T-cell (primary cell): ENCODE data around the gene FBXL15. TPM values are rescaled to one million over a fixed set of nuclear protein-coding genes. Genes with fewer than 3 reads are reported as not detected.
A peak's percentile ranks its signal among the peaks of the same experiment; 100 is the strongest.

ENCODE experiments used
- ATAC-seq, 4 experiments: fragments of 200-7000 bp in 3 of 4; fragments of 150-1000 bp in 1 of 4; cut with Tn5 transposase; replicated peaks in 1 of 4; 1 replicate in 3 of 4; 2 replicates in 1 of 4; pipeline ENCODE4 v1.10.0; 2021; ENCODE audit warnings: moderate library complexity in 3 of 4, mild to moderate bottlenecking in 2 of 4, moderate number of reproducible peaks in 1 of 4
- CTCF ChIA-PET, 2 donors: fragments of 300-600 bp; sonication (Branson Sonifier 250); formaldehyde crosslinking; loops; one replicate each; lab custom pipeline; 2022; ENCODE audit warnings: antibody characterized with exemption in 2 of 2; lab: Charles Lee
- POLR2A ChIA-PET, 2 donors: fragments of 300-600 bp; sonication (Branson Sonifier 250); formaldehyde crosslinking; loops; one replicate each; lab custom pipeline; 2022; ENCODE audit warnings: antibody characterized with exemption in 2 of 2; lab: Charles Lee
- DNase-seq, 35 experiments: peaks; one replicate each; pipeline versions ENCODE4 v3.0.0 to v3.0.0-alpha.2; 2013 to 2023
- H3K27ac ChIP-seq: one replicate; pipeline ENCODE4 v1.5.1; 2013; ENCODE audit warnings: low read length
- H3K27me3 ChIP-seq, 2 experiments: replicated peaks in 1 of 2; 1 replicate in 1 of 2; 2 replicates in 1 of 2; pipeline versions ENCODE4 v1.6.1 to v1.7.0; 2013; ENCODE audit warnings: low read length in 1 of 2, mixed read lengths in 1 of 2; ENCODE audit not compliant: control insufficient read depth in 2 of 2, insufficient read depth in 2 of 2; ENCODE audit errors: extremely low read depth in 1 of 2
- H3K36me3 ChIP-seq, 2 donors: 1 replicate in 1 of 2; 2 replicates in 1 of 2; pipeline versions ENCODE4 v1.6.1 to v1.7.0; 2013; ENCODE audit warnings: low read length in 1 of 2; ENCODE audit not compliant: control insufficient read depth in 2 of 2, insufficient read depth in 1 of 2; ENCODE audit errors: extremely low read depth in 1 of 2
- H3K4me1 ChIP-seq, 2 experiments: 1 replicate in 1 of 2; 2 replicates in 1 of 2; pipeline versions ENCODE4 v1.6.1 to v1.7.0; 2013; ENCODE audit warnings: low read length in 2 of 2, mixed read lengths in 1 of 2; ENCODE audit not compliant: insufficient read depth in 2 of 2, control insufficient read depth in 1 of 2; ENCODE audit errors: extremely low read depth in 1 of 2
- H3K4me3 ChIP-seq, 2 donors: 1 replicate in 1 of 2; 2 replicates in 1 of 2; pipeline versions ENCODE4 v1.5.1 to v1.7.0; 2013; ENCODE audit warnings: mild to moderate bottlenecking in 2 of 2, low read length in 1 of 2, moderate library complexity in 1 of 2; ENCODE audit not compliant: control insufficient read depth in 1 of 2; ENCODE audit errors: extremely low read depth in 1 of 2
- H3K9me3 ChIP-seq: 2 replicates; pipeline ENCODE4 v1.7.0; 2013
- H3K27ac Mint-ChIP-seq, 2 donors: one replicate each; pipeline ENCODE4 v1.8.0; 2020 to 2021; ENCODE audit warnings: mild to moderate bottlenecking in 2 of 2, mixed read lengths in 2 of 2
- H3K27me3 Mint-ChIP-seq, 2 donors: one replicate each; pipeline ENCODE4 v1.8.0; 2021 to 2022; ENCODE audit warnings: mixed read lengths in 2 of 2
- H3K36me3 Mint-ChIP-seq: one replicate; pipeline ENCODE4 v1.8.0; 2021; ENCODE audit warnings: mixed read lengths
- H3K4me1 Mint-ChIP-seq, 3 donors: one replicate each; pipeline ENCODE4 v1.8.0; 2020 to 2022; ENCODE audit warnings: mixed read lengths in 3 of 3, mild to moderate bottlenecking in 1 of 3
- H3K4me3 Mint-ChIP-seq, 3 donors: one replicate each; pipeline ENCODE4 v1.8.0; 2020 to 2022; ENCODE audit warnings: mild to moderate bottlenecking in 3 of 3, mixed read lengths in 3 of 3, moderate library complexity in 3 of 3
- H3K9me3 Mint-ChIP-seq, 3 donors: one replicate each; pipeline ENCODE4 v1.8.0; 2020 to 2022; ENCODE audit warnings: mixed read lengths in 3 of 3
- WGBS: methylation state at CpG from one replicate; pipeline ENCODE4 v1.1.5; 2013; ENCODE audit warnings: missing lambda C conversion rate; ENCODE audit not compliant: insufficient coverage; 5-methylcytosine and 5-hydroxymethylcytosine counted together
- total RNA-seq, 35 experiments: library from RNA in 6 of 35; stranded (reverse) in 6 of 35; fragments of 120-200 nt in 1 of 35; gene quantifications; one replicate each; pipeline versions ENCODE4 v1.2.1 to v1.2.4 and lab custom pipeline; 2013 to 2026

FBXL15 gene
- total RNA-seq, 5 donors from 2014 or later (not counting 1 experiment from before 2014, with no cell fraction given): 13.3 to 30.4 (median 23.7) TPM

GRCh38 chr10:102437515-102437914, 16.9 kb downstream of the FBXL15 start:
- no peaks in the 10 kb centered on the region for H3K9me3 ChIP-seq
- ATAC-seq (no peak), DNase-seq (no peak)
- peak overlapping the region; percentile 11 to 95 for H3K27ac Mint-ChIP-seq
- H3K9me3 Mint-ChIP-seq: no peaks in the 10 kb centered on the region
- peaks cover 3% of the 10 kb centered on the region for H3K36me3 Mint-ChIP-seq
- H3K4me1 ChIP-seq: peaks cover 36 to 58% of the 10 kb centered on the region in 2 experiments
- no peak overlapping the region for H3K27ac ChIP-seq
- 92% methylated on average over 2 of the region's 3 CpGs for WGBS
- H3K4me3 Mint-ChIP-seq: peak overlapping the region in 2 of 3 donors; percentile 52 to 92
- peaks cover 0 to 3% of the 10 kb centered on the region in 2 donors for H3K36me3 ChIP-seq
- no peaks in the 10 kb centered on the region for H3K27me3 Mint-ChIP-seq
- CTCF ChIA-PET: interaction anchor here in 1 of 2 donors (0.6 kb wide), 1 partner anchor 117 kb away, joined by 3 read pairs; no protein-coding TSS in a partner anchor
- POLR2A ChIA-PET: interaction anchor here in 1 of 2 donors (0.7 kb wide), 1 partner anchor 292 kb away, joined by 4 read pairs; no protein-coding TSS in a partner anchor
- H3K4me3 ChIP-seq: peak overlapping the region in 1 of 2 donors; percentile 51
- peaks cover 0 to 4% of the 10 kb centered on the region in 2 experiments for H3K27me3 ChIP-seq
- peaks cover 44 to 60% (median 52%) of the 10 kb centered on the region in 3 donors for H3K4me1 Mint-ChIP-seq

- Histone ChIP-seq H3K27ac (no peak overlapping the region), H3K4me3 (no peak overlapping the region), H3K9me3 (no peaks in the 10 kb centered on the region), H3K4me1 (peaks cover 32 to 49% of the 10 kb centered on the region in 2 experiments), H3K27me3 (peaks cover 0 to 4% of the 10 kb centered on the region in 2 experiments), H3K36me3 (peaks cover 0 to 3% of the 10 kb centered on the region in 2 donors)
- CTCF ChIA-PET: no interaction called here
- Mint-ChIP-seq H3K27me3 (no peaks in the 10 kb centered on the region), H3K36me3 (peaks cover 3% of the 10 kb centered on the region), H3K9me3 (no peaks in the 10 kb centered on the region), H3K4me1 (peaks cover 39 to 51% (median 45%) of the 10 kb centered on the region in 3 donors), H3K4me3 (no peak overlapping the region), H3K27ac (no peak overlapping the region)
- ATAC-seq (no peak), DNase-seq (no peak)
- POLR2A ChIA-PET: interaction anchor here in 1 of 2 donors (0.5 to 0.7 kb wide), 2 partner anchors 52 to 292 kb away, joined by 3 to 4 read pairs; no protein-coding TSS in a partner anchor
- WGBS: no CpG with 5 or more reads among the region's 1 CpG
These were observed 17.7 kb downstream of the FBXL15 start for GRCh38 chr10:102438374-102438773.

DNA sequence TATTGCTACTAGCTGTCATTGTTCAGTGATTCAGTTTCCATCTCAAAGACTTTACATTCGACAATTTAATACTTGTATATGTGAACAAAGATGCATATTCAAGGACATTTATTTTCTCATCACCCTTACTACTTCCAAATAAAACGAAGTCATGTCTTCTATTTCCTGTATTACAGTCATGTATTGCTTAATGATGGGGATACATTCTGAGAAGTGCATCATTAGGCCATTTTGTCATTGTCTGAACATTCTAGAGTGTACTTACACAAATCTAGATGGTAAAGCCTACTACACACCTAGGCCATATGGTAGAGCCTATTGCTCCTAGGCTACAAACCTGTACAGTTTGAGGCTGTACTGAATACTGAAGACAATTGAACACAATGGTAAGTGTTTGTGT, 24.2 kb downstream of the FBXL15 start:
- Histone ChIP-seq H3K9me3 (no peaks in the 10 kb centered on the region), H3K36me3 (no peaks in the 10 kb centered on the region), H3K4me3 (no peak overlapping the region), H3K27me3 (no peaks in the 10 kb centered on the region), H3K4me1 (peaks cover 4 to 8% of the 10 kb centered on the region in 2 experiments), H3K27ac (no peak overlapping the region)
- ATAC-seq (no peak), DNase-seq (no peak)
- POLR2A ChIA-PET: interaction anchor here in 1 of 2 donors (0.7 kb wide), 1 partner anchor 44 kb away, joined by 3 read pairs; no protein-coding TSS in a partner anchor
- H3K27me3 Mint-ChIP-seq: no peaks in the 10 kb centered on the region
- H3K27ac Mint-ChIP-seq: no peak overlapping the region
- no peak overlapping the region for H3K4me3 Mint-ChIP-seq
- no peaks in the 10 kb centered on the region for H3K9me3 Mint-ChIP-seq
- CTCF ChIA-PET: interaction anchor here in 1 of 2 donors (0.6 kb wide), 1 partner anchor 184 kb away, joined by 3 read pairs; no protein-coding TSS in a partner anchor
- peaks cover 8 to 10% (median 9%) of the 10 kb centered on the region in 3 donors for H3K4me1 Mint-ChIP-seq
- WGBS: no CpG with 5 or more reads among the region's 2 CpGs
- H3K36me3 Mint-ChIP-seq: no peaks in the 10 kb centered on the region

- Histone ChIP-seq H3K4me1 (peaks cover 6 to 30% of the 10 kb centered on the region in 2 experiments), H3K9me3 (no peaks in the 10 kb centered on the region), H3K36me3 (peaks cover 0 to 7% of the 10 kb centered on the region in 2 donors), H3K4me3 (peak overlapping the region; percentile 89 to 93), H3K27ac (peak overlapping the region; percentile 88), H3K27me3 (no peaks in the 10 kb centered on the region)
- no CpG with 5 or more reads among the region's 30 CpGs for WGBS
- ChIA-PET CTCF (interaction anchor here in 1 of 2 donors (1.6 to 2.6 kb wide), 3 partner anchors 11 to 56 kb away, joined by 5 to 12 read pairs (median 11); partner anchors contain the start of gene CUEDC2), POLR2A (interaction anchor here (0.7 to 0.8 kb wide), 5 partner anchors 12 to 218 kb away, joined by 3 to 7 read pairs (median 3); partner anchors contain the start of gene CUEDC2 (in 1 of the 2))
- Mint-ChIP-seq H3K4me1 (peaks cover 25 to 27% (median 25%) of the 10 kb centered on the region in 3 donors), H3K36me3 (peaks cover 5% of the 10 kb centered on the region), H3K9me3 (no peaks in the 10 kb centered on the region), H3K27ac (peak overlapping the region; percentile 90 to 93), H3K4me3 (peak overlapping the region; percentile 93 to 94 (median 93)), H3K27me3 (no peaks in the 10 kb centered on the region)
- DNase-seq (peak; percentile 64 to 92 (median 86)), ATAC-seq (peak; percentile 51 to 74 (median 54))
These were observed 28.9 kb downstream of the FBXL15 start for GRCh38 chr10:102449321-102450123.

- peak overlapping the region; percentile 90 to 93 for H3K27ac Mint-ChIP-seq
- H3K27me3 Mint-ChIP-seq: no peaks in the 10 kb centered on the region
- no peak for ATAC-seq
- peaks cover 0 to 7% of the 10 kb centered on the region in 2 donors for H3K36me3 ChIP-seq
- no peaks in the 10 kb centered on the region for H3K9me3 ChIP-seq
- peaks cover 5% of the 10 kb centered on the region for H3K36me3 Mint-ChIP-seq
- peaks cover 6 to 30% of the 10 kb centered on the region in 2 experiments for H3K4me1 ChIP-seq
- no peaks in the 10 kb centered on the region for H3K9me3 Mint-ChIP-seq
- no peaks in the 10 kb centered on the region for H3K27me3 ChIP-seq
- CTCF ChIA-PET: interaction anchor here in 1 of 2 donors (1.6 to 2.6 kb wide), 3 partner anchors 11 to 57 kb away, joined by 5 to 12 read pairs (median 11); partner anchors contain the start of gene CUEDC2
- peaks cover 25 to 27% (median 25%) of the 10 kb centered on the region in 3 donors for H3K4me1 Mint-ChIP-seq
- H3K27ac ChIP-seq: peak overlapping the region; percentile 88
- H3K4me3 ChIP-seq: peak overlapping the region; percentile 89 to 93
- POLR2A ChIA-PET: interaction anchor here (0.7 to 0.8 kb wide), 4 partner anchors 12 to 216 kb away, joined by 3 to 4 read pairs (median 3); partner anchors contain the start of gene CUEDC2 (in 1 of the 2)
- WGBS: under 1% methylated on average over 10 of the region's 11 CpGs
- DNase-seq: no peak
- H3K4me3 Mint-ChIP-seq: peak overlapping the region; percentile 93 to 94 (median 93)
These were observed 29.4 kb downstream of the FBXL15 start for GRCh38 chr10:102450124-102450373.
